HuH-7 (cell line): Measurements from ENCODE around the gene GDF2.

Experiments used
- DNase-seq: peaks from one replicate; pipeline ENCODE4 v3.0.0; 2011; ENCODE audit warnings: low spot score

GDF2 gene

GRCh38 chr10:47333532-47333931 is 11.3 kb downstream of the GDF2 start:
- DNase-seq, result no peak

DNA sequence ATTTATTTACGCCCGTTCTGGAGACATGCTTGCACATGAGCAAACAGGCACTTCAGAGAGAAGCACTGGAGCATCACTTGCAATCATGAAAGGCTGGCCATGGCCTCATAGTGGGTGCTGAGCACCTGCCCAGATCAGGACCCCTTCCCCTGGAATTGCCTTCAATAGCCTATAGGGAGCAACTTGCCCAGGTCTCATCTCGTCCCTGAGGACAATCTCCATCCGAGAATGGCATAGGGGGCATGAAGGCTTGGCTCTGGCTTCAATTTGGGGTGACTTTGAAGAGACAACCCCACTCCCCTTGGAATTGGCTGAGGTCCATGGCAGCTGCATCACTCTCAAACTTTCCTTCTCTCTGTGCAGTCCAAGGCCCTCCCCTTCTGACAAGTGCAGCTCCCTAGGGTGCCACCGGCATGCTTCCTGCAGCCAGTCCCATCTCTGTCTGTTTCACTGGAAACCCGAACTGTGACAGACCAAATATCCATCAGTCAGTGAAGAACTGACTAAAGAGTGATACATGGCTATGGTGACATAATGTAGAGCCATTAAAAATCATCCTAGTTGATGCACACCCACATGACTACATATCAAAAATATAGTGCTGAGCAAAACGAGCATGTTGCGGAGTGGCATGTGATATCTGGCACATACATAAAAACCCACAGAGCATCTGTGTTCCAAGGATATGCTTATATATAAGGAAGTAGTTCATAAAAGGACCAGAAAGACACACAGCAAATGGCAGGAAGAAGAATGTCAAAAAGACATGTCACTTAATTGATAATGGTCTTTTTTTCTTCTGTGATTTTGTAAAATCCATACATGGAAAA is 12.4 kb downstream of the GDF2 start:
- DNase-seq, result no peak

- no peak for DNase-seq
Observed at GRCh38 chr10:47335906-47336305, 13.7 kb downstream of the GDF2 start.

- DNase-seq, result no peak
Observed at GRCh38 chr10:47336387-47337134, 14.3 kb downstream of the GDF2 start.

GRCh38 chr10:47337310-47337709 is 15.1 kb downstream of the GDF2 start:
- no peak for DNase-seq

- DNase-seq, result no peak
Observed at GRCh38 chr10:47339186-47339735, 17.0 kb downstream of the GDF2 start.

- DNase-seq, result no peak
Observed at GRCh38 chr10:47339759-47340607, 17.7 kb downstream of the GDF2 start.

DNA sequence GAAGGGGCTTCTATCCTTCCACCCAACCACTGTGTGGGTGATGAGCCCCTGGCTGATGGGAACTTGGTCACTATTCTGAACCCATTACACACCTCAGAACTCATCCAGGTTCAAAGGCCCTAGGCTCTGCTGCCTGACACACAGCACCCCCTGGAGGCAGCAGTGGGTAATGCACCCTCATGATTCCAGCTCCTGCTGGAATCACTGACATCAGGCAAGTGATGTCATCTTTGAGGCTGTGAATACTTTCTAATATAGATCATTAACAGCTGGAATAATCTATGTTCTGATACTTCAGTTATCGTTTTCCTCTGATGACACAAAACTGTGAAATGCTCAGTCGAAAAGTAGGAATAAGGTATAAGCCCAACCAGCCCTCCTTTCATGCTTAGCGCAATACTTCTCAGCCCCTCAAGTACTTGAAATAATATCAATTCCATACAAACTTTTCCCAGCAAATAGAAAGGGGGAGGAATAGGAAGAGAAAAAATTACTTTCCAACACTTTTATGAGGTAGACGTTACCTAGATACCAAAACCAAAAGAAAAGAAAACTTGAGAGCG is 18.4 kb downstream of the GDF2 start:
- DNase-seq, result peak; percentile 81

DNA sequence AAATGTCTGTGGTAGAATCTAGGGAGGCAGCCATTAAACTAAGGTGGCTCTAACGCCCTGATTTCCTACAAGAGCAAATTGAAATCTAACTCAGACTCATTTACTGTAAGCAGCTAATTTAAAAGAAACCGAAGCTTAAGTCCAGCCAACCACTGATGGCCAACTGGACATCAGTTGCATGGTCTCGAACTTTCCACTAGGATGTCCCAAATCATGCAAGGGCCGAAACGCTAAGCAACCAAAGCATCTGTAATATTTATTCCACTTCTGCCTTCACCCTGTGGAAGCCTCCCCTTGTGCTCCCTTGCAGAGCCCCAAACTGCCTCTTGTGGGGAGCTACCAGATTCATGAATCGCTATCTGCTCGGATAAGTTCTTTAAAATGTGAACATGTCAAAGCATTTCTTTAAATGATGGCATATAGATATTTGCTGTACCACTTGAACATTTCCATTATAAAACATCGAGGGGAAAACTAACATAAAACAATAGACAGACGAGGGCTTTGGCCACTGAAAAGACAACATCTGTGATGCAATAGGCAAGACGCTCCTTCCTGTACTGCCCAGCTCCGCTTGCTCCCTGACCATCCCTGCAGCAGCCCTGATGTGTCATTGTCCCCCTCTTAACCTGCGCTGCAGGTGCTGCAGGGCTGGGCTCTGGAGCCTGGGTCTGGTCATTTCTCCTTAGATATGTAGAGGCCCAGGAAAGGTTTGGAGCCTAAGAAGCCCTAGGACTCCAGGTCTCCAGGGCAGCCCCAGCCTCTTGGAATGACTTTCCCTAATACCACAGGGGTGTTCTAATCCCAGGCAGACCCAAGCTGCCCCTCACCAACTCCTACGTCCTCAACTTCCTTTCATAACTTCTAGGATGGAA is 23.0 kb downstream of the GDF2 start:
- DNase-seq, result no peak

GRCh38 chr10:47346581-47347302 is 24.5 kb downstream of the GDF2 start:
- no peak for DNase-seq

DNA sequence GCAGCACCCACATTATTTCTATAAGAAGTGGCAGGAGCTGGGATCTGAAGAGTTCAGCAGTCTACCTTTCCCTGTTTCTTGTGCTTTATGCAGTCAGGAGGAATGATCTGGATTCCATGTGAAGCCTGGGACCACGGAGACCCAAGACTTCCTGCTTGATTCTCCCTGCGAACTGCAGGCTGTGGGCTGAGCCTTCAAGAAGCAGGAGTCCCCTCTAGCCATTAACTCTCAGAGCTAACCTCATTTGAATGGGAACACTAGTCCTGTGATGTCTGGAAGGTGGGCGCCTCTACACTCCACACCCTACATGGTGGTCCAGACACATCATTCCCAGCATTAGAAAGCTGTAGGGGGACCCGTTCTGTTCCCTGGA is 25.0 kb downstream of the GDF2 start:
- no peak for DNase-seq

- no peak for DNase-seq
Observed at GRCh38 chr10:47348138-47348651, 25.9 kb downstream of the GDF2 start, which contains the start of gene RBP3. Gene RBP3, plus strand, starts transcription at chr10:47348363. Its CDS starts 122 bp downstream, at chr10:47348485.

GRCh38 chr10:47348661-47349470 is 26.6 kb downstream of the GDF2 start:
- no peak for DNase-seq

DNA sequence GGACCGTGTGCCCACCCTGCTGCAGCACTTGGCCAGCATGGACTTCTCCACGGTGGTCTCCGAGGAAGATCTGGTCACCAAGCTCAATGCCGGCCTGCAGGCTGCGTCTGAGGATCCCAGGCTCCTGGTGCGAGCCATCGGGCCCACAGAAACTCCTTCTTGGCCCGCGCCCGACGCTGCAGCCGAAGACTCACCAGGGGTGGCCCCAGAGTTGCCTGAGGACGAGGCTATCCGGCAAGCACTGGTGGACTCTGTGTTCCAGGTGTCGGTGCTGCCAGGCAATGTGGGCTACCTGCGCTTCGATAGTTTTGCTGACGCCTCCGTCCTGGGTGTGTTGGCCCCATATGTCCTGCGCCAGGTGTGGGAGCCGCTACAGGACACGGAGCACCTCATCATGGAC is 27.3 kb downstream of the GDF2 start:
- DNase-seq, result no peak

DNA sequence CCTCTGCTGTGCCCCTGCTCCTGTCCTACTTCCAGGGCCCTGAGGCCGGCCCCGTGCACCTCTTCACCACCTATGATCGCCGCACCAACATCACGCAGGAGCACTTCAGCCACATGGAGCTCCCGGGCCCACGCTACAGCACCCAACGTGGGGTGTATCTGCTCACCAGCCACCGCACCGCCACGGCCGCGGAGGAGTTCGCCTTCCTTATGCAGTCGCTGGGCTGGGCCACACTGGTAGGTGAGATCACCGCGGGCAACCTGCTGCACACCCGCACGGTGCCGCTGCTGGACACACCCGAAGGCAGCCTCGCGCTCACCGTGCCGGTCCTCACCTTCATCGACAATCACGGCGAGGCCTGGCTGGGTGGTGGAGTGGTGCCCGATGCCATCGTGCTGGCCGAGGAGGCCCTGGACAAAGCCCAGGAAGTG is 27.7 kb downstream of the GDF2 start:
- DNase-seq, result no peak

DNA sequence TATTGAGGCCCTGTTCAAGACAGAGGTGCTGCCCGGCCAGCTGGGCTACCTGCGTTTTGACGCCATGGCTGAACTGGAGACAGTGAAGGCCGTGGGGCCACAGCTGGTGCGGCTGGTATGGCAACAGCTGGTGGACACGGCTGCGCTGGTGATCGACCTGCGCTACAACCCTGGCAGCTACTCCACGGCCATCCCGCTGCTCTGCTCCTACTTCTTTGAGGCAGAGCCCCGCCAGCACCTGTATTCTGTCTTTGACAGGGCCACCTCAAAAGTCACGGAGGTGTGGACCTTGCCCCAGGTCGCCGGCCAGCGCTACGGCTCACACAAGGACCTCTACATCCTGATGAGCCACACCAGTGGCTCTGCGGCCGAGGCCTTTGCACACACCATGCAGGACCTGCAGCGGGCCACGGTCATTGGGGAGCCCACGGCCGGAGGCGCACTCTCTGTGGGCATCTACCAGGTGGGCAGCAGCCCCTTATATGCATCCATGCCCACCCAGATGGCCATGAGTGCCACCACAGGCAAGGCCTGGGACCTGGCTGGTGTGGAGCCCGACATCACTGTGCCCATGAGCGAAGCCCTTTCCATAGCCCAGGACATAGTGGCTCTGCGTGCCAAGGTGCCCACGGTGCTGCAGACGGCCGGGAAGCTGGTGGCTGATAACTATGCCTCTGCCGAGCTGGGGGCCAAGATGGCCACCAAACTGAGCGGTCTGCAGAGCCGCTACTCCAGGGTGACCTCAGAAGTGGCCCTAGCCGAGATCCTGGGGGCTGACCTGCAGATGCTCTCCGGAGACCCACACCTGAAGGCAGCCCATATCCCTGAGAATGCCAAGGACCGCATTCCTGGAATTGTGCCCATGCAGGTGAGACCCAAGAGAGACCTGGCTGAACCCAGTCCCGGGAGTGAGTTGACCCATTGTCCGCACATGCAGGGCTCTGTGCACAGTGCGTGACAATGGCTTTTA is 28.7 kb downstream of the GDF2 start:
- DNase-seq, result no peak

DNA sequence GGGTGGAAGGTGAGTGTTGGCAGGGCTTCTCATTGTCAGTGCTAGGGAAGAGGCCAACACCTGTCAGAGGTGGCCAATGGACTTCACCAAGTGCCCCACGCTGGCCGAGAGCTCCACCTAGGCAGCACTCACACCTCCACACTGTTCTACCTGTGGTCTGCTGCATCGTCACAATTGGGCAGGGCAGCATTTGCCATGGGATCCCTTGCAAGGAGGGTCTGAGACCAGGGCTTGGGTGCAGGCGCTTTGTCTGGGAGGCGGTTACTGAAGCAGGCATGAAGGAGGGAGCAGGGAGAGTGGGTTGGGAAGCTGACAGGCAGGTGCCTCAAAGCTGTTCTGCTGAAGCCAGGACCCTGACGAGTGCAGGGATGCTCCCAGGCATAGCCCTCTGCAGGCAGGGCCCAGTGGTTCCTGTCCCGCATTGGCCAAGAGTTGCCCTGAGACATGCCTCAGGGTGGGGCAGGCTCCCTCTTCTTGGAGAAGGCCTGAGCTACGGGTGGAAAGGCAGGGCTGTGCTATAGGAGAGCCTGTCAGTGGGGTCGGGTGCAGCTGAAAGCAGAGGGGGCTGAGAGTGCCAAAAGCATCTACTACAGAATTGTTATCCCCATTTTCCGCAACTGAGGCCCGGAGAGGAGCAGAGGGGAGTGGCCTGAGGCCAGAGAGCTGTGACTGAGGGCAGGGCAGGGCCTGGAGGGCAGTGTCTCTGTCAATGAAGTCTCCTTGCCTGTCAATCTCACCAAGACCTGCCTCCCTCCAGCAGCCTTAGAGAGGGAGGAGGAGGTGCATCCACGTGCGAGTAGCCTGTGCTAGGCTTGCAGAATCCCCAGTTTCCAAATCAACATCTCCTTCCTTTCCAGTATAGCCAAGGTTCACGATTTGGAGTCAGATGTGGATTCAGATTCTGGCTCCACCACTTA is 29.9 kb downstream of the GDF2 start:
- no peak for DNase-seq
